OCI-M1 (cell line): Measurements from ENCODE around the gene OR6C1.
"Not testable (repeated sequence)": the region's sequence is repeated elsewhere in the genome, so short reads cannot be mapped to it uniquely, and the experiment has no call there.

ENCODE experiments used
- DNase-seq: peaks from one replicate; lab custom pipeline; 2025; lab: John Stamatoyannopoulos, UW

Gene OR6C1

DNA sequence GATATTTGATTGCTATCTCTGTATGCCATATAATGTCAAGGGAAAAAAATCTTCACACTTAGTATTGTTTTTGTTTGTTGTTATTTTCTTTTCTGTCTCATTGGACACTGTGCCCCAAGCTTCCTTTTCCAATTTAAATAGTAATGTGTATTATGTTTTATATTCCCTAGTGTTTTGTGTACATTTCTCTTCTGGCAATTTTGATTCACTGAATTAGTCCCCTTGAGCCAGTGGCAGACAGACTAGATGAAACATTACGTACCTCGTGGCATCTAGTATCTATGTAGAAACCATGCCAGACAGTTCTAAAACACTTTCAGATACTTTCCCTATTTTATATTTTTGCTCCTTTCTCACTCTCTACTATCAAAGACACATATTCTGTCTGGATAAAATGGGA is at the start of gene OR6C1:
OR6C1 (plus strand) TSS at position 301 of the 400 bp plus-strand sequence. CDS start 6,257 bp downstream, outside the sequence.
- no peak for DNase-seq

DNA sequence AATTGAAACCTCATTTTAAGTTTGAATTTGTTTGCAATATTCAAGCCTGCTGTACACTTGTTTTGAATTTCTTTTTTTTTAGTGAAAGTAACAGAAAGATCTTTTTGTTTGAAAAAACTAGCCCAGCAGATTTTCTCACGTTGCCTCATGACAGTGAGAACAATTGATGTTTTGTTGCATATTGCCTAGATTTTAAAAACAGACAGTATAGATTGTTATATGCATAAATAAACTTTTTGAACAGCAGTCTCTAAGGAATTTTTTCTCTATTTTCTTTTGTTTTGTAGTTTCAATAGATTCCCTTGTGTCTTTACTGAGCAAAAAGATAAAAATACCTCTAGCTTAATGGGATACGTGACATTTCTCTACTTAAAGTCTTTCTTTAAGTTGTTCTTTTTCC is 33.2 kb upstream of the OR6C1 start:
- DNase-seq, result no peak

DNA sequence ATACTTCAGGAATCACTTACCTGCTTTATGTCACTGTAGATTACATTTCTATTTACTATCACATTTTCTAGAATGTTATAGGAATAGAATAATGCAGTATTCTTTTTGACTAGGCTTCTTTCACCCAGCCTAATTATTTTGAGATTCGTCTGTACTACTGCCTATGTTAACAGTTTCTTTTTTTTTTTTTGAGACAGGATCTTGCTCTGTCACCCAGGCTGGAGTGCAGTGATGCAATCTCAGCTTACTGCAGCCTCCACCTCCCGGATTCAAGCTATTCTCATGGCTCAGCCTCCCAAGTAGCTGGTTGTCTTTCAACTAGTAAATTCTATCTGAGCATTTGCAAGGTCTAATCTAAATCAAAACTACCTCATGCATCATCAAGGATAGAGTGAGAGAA is 24.1 kb upstream of the OR6C1 start:
- no peak for DNase-seq

DNA sequence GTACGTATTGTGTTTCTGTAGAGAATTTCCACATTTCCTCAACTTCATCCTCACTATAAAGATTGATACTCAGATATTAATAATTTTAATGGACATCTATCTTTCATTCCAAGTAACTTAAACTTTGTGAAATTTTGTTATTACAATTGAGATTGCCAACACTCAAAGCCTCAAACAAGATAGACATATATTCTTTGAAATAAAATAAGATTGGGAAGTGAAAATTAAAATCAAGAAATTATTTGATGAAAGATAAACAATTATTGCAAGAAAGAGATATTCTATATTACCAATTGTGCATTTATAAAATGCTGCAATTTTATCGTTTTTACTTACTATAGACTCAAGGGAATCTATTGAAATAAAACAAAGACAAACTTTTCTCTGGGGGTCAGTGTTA is 17.7 kb upstream of the OR6C1 start, which contains the start of gene OR6C6:
OR6C6 (minus strand) TSS at position 101 of the 400 bp plus-strand sequence. CDS start 1,337 bp downstream, outside the sequence.
- DNase-seq, result no peak

DNA sequence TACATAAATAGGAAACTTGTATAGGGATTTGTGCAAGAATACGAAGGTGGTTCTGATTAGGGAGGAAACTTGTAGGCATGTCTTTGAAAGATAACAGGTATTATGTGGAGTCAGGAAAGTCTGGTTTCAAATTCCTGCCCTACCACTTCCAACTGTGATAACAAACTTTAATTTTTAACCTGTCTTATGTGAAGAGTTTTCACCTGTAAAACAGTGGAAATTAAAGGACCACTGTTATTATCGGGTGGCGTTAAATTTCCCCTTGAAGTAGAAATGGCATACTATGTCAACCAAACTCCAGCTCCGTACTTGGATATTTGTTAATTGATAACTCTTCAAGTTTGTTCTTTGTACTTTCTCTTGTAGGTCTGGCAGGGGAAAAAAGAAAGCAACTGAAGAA is 6.1 kb downstream of the OR6C1 start:
- no peak for DNase-seq

- not testable (repeated sequence) for DNase-seq
These were observed 11.7 kb downstream of the OR6C1 start for GRCh38 chr12:55325801-55326200.

DNA sequence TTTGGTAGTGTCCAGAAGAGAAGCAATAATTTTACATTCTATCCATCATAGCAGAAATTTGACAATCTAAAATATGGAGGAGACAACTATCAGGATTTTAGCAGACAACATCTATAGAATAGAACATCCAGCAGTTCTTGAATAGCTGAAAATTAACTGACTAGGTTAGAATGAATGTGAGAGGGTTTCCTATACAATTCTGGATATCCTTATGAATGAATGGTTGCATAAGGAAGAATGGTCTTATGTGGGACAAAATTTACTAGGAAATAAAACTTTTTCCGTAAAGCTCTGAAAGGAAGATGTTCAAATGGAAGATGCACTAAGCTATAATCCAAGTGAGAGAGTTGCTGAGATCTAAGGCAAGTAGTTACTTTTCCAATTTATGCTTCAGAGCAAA is 16.3 kb downstream of the OR6C1 start, which contains the start of gene OR6C3:
OR6C3 (plus strand) TSS at position 301 of the 400 bp plus-strand sequence. CDS start 955 bp downstream, outside the sequence.
- DNase-seq, result no peak

DNA sequence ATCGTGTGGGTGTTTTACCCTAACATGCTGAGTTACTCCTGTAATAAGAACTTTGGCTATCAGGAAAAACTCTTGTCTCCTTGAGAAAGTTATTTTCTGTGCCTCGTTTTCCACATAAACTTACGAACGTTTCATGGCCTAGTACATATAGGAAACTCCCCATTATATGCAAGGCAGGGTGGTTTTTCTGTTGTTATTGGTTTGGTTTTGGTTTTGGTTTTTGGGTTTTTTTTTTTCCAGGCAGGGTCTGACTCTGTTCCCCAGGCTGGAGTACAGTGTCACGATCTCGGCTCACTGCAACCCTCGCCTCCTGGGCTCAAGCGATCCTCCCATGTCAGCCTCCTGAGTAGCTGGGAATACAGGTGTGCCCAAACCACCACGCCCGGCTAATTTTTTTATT is 21.9 kb downstream of the OR6C1 start:
- no peak for DNase-seq

DNA sequence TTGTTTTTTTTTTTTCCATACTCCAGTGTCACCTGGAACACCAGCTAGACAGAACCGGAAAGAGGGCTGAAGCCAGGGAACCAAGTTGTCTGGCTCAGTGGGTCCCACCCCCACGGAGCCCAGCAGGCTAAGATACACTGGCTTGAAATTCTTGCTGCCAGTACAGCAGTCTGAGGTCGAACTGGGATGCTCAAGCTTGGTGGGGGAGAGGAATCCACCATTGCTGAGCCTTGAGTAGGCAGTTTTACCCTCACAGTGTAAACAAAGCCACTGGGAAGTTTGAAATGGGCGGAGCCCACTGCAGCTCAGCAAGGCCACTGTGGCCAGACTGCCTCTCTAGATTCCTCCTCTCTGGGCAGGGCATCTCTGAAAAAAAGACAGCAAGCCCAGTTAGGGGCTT is 41.2 kb downstream of the OR6C1 start:
- not testable (repeated sequence) for DNase-seq

GRCh38 chr12:55362675-55363074 is 48.5 kb downstream of the OR6C1 start, which contains the start of gene OR6C75:
TSS of gene OR6C75 (plus strand) at chr12:55362975. CDS start at chr12:55365111, 2,136 bp downstream.
- no peak for DNase-seq

GRCh38 chr12:55365086-55365485 is 50.9 kb downstream of the OR6C1 start:
- no peak for DNase-seq
